ENCODE data around the gene EXOC6.

DNA sequence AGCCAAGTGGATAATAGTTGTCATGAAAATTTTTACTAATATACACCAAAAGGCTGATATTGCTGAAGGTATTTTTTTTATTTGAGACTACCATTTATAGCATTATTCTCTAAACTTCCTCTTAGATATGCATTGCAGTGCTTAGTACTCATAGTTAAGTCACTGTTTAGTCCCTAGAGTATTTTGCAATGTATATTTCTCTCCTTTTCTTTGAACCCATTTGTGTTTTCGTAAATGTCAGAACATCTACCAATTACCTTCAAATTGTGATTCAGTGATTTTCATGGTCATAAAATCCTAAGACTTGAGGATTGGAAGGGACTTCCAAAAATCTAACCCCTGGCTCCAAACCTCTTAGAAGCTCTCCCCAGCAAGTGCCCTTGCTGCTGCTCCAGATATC, 190.8 kb downstream of the EXOC6 start:
- TF ChIP-seq, protein P1, sequence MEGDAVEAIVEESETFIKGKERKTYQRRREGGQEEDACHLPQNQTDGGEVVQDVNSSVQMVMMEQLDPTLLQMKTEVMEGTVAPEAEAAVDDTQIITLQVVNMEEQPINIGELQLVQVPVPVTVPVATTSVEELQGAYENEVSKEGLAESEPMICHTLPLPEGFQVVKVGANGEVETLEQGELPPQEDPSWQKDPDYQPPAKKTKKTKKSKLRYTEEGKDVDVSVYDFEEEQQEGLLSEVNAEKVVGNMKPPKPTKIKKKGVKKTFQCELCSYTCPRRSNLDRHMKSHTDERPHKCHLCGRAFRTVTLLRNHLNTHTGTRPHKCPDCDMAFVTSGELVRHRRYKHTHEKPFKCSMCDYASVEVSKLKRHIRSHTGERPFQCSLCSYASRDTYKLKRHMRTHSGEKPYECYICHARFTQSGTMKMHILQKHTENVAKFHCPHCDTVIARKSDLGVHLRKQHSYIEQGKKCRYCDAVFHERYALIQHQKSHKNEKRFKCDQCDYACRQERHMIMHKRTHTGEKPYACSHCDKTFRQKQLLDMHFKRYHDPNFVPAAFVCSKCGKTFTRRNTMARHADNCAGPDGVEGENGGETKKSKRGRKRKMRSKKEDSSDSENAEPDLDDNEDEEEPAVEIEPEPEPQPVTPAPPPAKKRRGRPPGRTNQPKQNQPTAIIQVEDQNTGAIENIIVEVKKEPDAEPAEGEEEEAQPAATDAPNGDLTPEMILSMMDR (IDR thresholded peaks at IDR 0.05) = no peak
- no peak for TF ChIP-seq POLR2A (IDR thresholded peaks at IDR 0.05)
